A549 (cell line): ENCODE results near the gene USP32. TPM values are rescaled to one million over a fixed set of nuclear protein-coding genes. Genes with fewer than 3 reads are reported as not detected.
A peak's percentile ranks its signal among the peaks of the same experiment; 100 is the strongest.

Source experiments
- ATAC-seq, 2 experiments: fragments of 200-7000 bp in 1 of 2; fragments of >200 bp in 1 of 2; cut with Nextera tagmentation in 1 of 2; cut with Tn5 transposase in 1 of 2; 3 replicates each; pipeline versions ENCODE4 v1.8.0 to v1.9.1; 2018 to 2020; ENCODE audit warnings: mild to moderate bottlenecking in 1 of 2, moderate library complexity in 1 of 2
- CTCF ChIA-PET: fragments of 300-600 bp; sonication (Branson Sonifier 250); formaldehyde crosslinking; extraction: SDS; loops from one replicate; lab custom pipeline; 2021; ENCODE audit warnings: antibody characterized with exemption, inconsistent platforms; lab: Yijun Ruan, JAX
- POLR2A ChIA-PET: fragments of 350-600 bp; formaldehyde crosslinking; extraction: SDS; loops from one replicate; lab custom pipeline; 2021; ENCODE audit warnings: antibody characterized with exemption, inconsistent platforms; lab: Yijun Ruan, JAX
- DNase-seq, 2 experiments: peaks; one replicate each; pipeline versions ENCODE4 v3.0.0 to v3.0.0-alpha.2; 2011 to 2016; ENCODE audit warnings: low read depth in 1 of 2, low spot score in 1 of 2
- FAIRE-seq: peaks from 2 replicates; lab custom pipeline; 2011; peaks lifted over from hg19 to GRCh38; lab: Jason Lieb, UNC
- H3K27ac ChIP-seq, 2 experiments: fragments of >200 bp; sonication (Bioruptor Twin); formaldehyde crosslinking; 3 replicates each; pipeline ENCODE4 v1.5.1; 2016 to 2017
- H3K4me1 ChIP-seq: fragments of >200 bp; sonication (Bioruptor Twin); formaldehyde crosslinking; 3 replicates; pipeline ENCODE4 v1.6.1; 2016
- H3K4me2 ChIP-seq: fragments of >200 bp; sonication (Bioruptor Twin); formaldehyde crosslinking; 3 replicates; pipeline ENCODE4 v1.6.1; 2016
- H3K4me3 ChIP-seq: fragments of >200 bp; sonication (Bioruptor Twin); formaldehyde crosslinking; 3 replicates; pipeline ENCODE4 v1.5.1; 2016
- H3K9me3 ChIP-seq: fragments of >200 bp; sonication (Bioruptor Twin); formaldehyde crosslinking; 3 replicates; pipeline ENCODE4 v1.6.1; 2016
- CBX2 ChIP-seq: fragments of 200-600 bp; sonication (generic); IDR thresholded peaks from 2 replicates; pipeline ENCODE4 v1.6.1; 2016; ENCODE audit warnings: low read depth, mild to moderate bottlenecking, borderline replicate concordance
- CBX8 ChIP-seq: fragments of 200-600 bp; sonication (generic); IDR thresholded peaks from 2 replicates; pipeline ENCODE4 v1.6.1; 2016
- CEBPB ChIP-seq, 2 experiments: fragments of >200 bp in 1 of 2; sonication (Bioruptor Twin) in 1 of 2; formaldehyde crosslinking in 1 of 2; IDR thresholded peaks; 2 replicates each; pipeline ENCODE4 v1.6.1; 2012 to 2016
- CHD4 ChIP-seq: fragments of 200-600 bp; sonication (generic); IDR thresholded peaks from 2 replicates; pipeline ENCODE4 v1.6.1; 2016; ENCODE audit warnings: antibody characterized with exemption, mild to moderate bottlenecking, borderline replicate concordance
- EHF ChIP-seq: fragments of 250-450 bp; sonication (Bioruptor Pico); IDR thresholded peaks from 2 replicates; pipeline ENCODE4 v1.5.0; 2020; ENCODE audit warnings: mild to moderate bottlenecking
- ESRRA ChIP-seq: fragments of 150-350 bp; IDR thresholded peaks from 2 replicates; pipeline ENCODE4 v1.6.1; 2014; ENCODE audit warnings: mild to moderate bottlenecking, low read length, borderline replicate concordance
- HDAC2 ChIP-seq: fragments of 200-600 bp; sonication (generic); IDR thresholded peaks from 2 replicates; pipeline ENCODE4 v1.6.1; 2016
- HOXB13 ChIP-seq: fragments of 250-450 bp; sonication (Bioruptor Pico); IDR thresholded peaks from 2 replicates; pipeline ENCODE4 v1.5.0; 2020; ENCODE audit warnings: low read depth, mild to moderate bottlenecking, moderate library complexity
- KDM5A ChIP-seq: fragments of 200-600 bp; sonication (generic); IDR thresholded peaks from 2 replicates; pipeline ENCODE4 v1.6.1; 2016; ENCODE audit warnings: antibody characterized with exemption, mild to moderate bottlenecking
- MAZ ChIP-seq: fragments of 150-350 bp; IDR thresholded peaks from 2 replicates; pipeline ENCODE4 v1.6.1; 2014; ENCODE audit warnings: antibody characterized with exemption, low read depth, low read length, borderline replicate concordance
- POLR2AphosphoS2 ChIP-seq: conservative IDR thresholded peaks from 2 replicates; pipeline ENCODE4 v1.6.1; 2012; ENCODE audit warnings: low read length, improper control_type of control experiment, inconsistent platforms
- RAD21 ChIP-seq, 2 experiments: fragments of >200 bp in 1 of 2; sonication (Bioruptor Twin) in 1 of 2; formaldehyde crosslinking in 1 of 2; IDR thresholded peaks in 1 of 2; conservative IDR thresholded peaks in 1 of 2; 2 replicates in 1 of 2; 3 replicates in 1 of 2; pipeline ENCODE4 v1.6.1; 2012 to 2018; ENCODE audit warnings: inconsistent platforms in 1 of 2
- RCOR1 ChIP-seq: fragments of 150-350 bp; IDR thresholded peaks from 2 replicates; pipeline ENCODE4 v1.6.1; 2014; ENCODE audit warnings: antibody characterized with exemption, low read length, low read depth
- ZNF302 ChIP-seq: fragments of 250-450 bp; sonication (Bioruptor Pico); IDR thresholded peaks from 2 replicates; pipeline ENCODE4 v1.9.0; 2021; ENCODE audit warnings: inconsistent platforms, mild to moderate bottlenecking, moderate library complexity
- ZSCAN20 ChIP-seq: fragments of 250-450 bp; sonication (Bioruptor Pico); IDR thresholded peaks from 2 replicates; pipeline ENCODE4 v1.8.0; 2022; ENCODE audit warnings: mild to moderate bottlenecking, moderate library complexity
- WGBS: methylation state at CpG from one replicate; pipeline ENCODE4 v1.1.6; 2017; ENCODE audit errors: missing lambda C conversion rate; 5-methylcytosine and 5-hydroxymethylcytosine counted together
- polyA plus RNA-seq, 4 experiments: library from polyadenylated mRNA; depleted of rRNA in 3 of 4; stranded (reverse); fragments of >200 nt; fragmentation: RNase III in 1 of 4; extraction: RNeasy Plus Mini Kit Qiagen cat#74134 plus additional on column Dnase treatment in 1 of 4; gene quantifications; 2 replicates in 3 of 4; 3 replicates in 1 of 4; pipeline ENCODE4 v1.2.3, GENCODE V29; 2011 to 2017
- TF ChIP-seq, protein P1 (sequence below): IDR thresholded peaks from 2 replicates; pipeline ENCODE4 v1.6.1; 2012
- TF ChIP-seq, protein P2 (sequence below): fragments of 250-450 bp; sonication (Bioruptor Pico); IDR thresholded peaks from 2 replicates; pipeline ENCODE4 v1.5.0; 2020; ENCODE audit warnings: low read depth, mild to moderate bottlenecking, moderate library complexity
- TF ChIP-seq, protein P3 (sequence below): IDR thresholded peaks from 2 replicates; pipeline ENCODE4 v1.6.1; 2012
- TF ChIP-seq, protein P4 (sequence below): IDR thresholded peaks from 2 replicates; pipeline ENCODE4 v1.6.1; 2012; ENCODE audit warnings: low read depth, borderline replicate concordance
- TF ChIP-seq, protein P5 (sequence below): fragments of 150-350 bp; IDR thresholded peaks from 2 replicates; pipeline ENCODE4 v1.6.1; 2014; ENCODE audit warnings: low read depth, mild to moderate bottlenecking, low read length
- TF ChIP-seq, protein P6 (sequence below): fragments of 250-450 bp; sonication (Bioruptor Pico); IDR thresholded peaks from 2 replicates; pipeline ENCODE4 v1.5.0; 2021; ENCODE audit warnings: mild to moderate bottlenecking, moderate library complexity, borderline replicate concordance

The USP32 gene
- polyA plus RNA-seq, 2 of the 4 experiments (the other 2 are of a cell fraction): 35.4 to 52.2 TPM

DNA sequence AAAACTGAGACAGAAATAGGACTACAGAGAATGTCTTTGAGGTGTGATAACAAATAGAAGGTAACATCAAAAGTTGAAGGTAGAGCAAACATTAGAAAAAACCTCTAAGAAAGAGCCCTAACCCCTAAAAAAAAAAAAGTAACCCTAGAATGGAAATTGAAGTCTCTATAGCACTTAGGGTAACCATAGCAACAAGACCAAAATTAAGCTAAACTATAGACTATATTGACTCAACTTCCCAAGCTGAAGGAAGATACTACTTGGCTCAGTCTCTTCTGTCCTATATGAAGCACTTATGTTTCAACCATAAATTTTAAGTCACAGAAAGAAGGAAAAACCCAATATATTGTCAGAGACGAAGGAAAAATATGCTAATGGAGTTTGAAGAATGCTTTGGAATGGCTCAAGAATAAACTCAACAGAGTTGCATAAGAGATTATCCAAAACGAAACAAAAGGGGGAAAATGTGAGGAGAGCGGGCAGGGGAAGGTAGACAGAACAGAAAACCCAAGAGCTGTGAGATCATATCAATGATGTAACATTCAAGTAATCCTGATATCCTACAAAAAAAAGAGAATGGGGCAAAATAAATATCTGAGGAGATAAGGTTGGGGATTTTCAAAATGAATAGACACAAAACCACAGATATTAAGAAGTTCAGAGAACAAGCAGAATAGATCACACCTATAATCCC, 88.4 kb downstream of the USP32 start:
- ATAC-seq (no peak), DNase-seq (no peak), FAIRE-seq (peak; percentile 63)
- CTCF ChIA-PET: interaction anchor here (0.8 to 0.9 kb wide), 2 partner anchors 75 to 106 kb away, joined by 3 read pairs; no protein-coding TSS in a partner anchor
- H3K4me1 ChIP-seq: peaks cover 14% of the 10 kb centered on the region; the same call in 2 of the 3 replicates
- WGBS: 84% methylated on average over 3 of the region's 3 CpGs
- H3K9me3 ChIP-seq: no peaks in the 10 kb centered on the region
- H3K4me2 ChIP-seq: no peak overlapping the region
- TF ChIP-seq RAD21 (conservative IDR thresholded peaks at IDR 0.05 in 1 of 2, IDR thresholded peaks at IDR 0.05 in 1 of 2) (no peak), HOXB13 (no peak), ZSCAN20 (CRISPR knock-in tag) (no peak), KDM5A (no peak), MAZ (no peak), ZNF302 (CRISPR knock-in tag) (no peak), CHD4 (no peak), CEBPB (IDR thresholded peaks at IDR 0.05) (no peak), CBX8 (no peak), RCOR1 (no peak)
- TF ChIP-seq, protein P1, sequence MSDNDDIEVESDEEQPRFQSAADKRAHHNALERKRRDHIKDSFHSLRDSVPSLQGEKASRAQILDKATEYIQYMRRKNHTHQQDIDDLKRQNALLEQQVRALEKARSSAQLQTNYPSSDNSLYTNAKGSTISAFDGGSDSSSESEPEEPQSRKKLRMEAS: no peak
- TF ChIP-seq, protein P2, sequence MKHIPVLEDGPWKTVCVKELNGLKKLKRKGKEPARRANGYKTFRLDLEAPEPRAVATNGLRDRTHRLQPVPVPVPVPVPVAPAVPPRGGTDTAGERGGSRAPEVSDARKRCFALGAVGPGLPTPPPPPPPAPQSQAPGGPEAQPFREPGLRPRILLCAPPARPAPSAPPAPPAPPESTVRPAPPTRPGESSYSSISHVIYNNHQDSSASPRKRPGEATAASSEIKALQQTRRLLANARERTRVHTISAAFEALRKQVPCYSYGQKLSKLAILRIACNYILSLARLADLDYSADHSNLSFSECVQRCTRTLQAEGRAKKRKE (CRISPR knock-in tag): no peak
- TF ChIP-seq, protein P3, sequence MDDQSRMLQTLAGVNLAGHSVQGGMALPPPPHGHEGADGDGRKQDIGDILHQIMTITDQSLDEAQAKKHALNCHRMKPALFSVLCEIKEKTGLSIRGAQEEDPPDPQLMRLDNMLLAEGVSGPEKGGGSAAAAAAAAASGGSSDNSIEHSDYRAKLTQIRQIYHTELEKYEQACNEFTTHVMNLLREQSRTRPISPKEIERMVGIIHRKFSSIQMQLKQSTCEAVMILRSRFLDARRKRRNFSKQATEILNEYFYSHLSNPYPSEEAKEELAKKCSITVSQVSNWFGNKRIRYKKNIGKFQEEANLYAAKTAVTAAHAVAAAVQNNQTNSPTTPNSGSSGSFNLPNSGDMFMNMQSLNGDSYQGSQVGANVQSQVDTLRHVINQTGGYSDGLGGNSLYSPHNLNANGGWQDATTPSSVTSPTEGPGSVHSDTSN: no peak
- TF ChIP-seq, protein P4, sequence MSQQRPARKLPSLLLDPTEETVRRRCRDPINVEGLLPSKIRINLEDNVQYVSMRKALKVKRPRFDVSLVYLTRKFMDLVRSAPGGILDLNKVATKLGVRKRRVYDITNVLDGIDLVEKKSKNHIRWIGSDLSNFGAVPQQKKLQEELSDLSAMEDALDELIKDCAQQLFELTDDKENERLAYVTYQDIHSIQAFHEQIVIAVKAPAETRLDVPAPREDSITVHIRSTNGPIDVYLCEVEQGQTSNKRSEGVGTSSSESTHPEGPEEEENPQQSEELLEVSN: no peak
- TF ChIP-seq, protein P5, sequence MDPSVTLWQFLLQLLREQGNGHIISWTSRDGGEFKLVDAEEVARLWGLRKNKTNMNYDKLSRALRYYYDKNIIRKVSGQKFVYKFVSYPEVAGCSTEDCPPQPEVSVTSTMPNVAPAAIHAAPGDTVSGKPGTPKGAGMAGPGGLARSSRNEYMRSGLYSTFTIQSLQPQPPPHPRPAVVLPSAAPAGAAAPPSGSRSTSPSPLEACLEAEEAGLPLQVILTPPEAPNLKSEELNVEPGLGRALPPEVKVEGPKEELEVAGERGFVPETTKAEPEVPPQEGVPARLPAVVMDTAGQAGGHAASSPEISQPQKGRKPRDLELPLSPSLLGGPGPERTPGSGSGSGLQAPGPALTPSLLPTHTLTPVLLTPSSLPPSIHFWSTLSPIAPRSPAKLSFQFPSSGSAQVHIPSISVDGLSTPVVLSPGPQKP: no peak
- no peak overlapping the region for H3K4me3 ChIP-seq
- no peak overlapping the region for H3K27ac ChIP-seq
- POLR2A ChIA-PET: interaction anchor here (0.5 kb wide), 1 partner anchor 80 kb away, joined by 9 read pairs; no protein-coding TSS in a partner anchor

DNA sequence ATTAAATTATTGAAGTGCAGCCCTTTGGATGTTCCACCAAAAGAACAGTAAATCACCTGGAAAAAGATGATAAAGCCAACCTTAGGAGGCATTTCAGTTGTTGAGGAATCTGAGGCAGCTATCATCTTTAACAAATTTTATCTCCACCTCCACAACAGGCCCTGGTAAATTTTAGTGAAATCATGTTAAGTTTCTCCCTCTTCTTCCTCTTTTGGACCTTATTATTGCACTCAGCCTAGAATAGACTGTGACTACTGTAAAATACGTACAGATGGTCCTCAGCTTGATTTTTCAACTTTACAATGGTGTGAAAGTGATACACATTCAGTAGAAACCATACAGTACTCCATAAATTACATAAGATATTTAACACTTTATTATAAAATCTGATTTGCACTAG, 90.3 kb downstream of the USP32 start:
- Histone ChIP-seq H3K27ac (no peak overlapping the region), H3K4me3 (no peak overlapping the region), H3K4me2 (no peak overlapping the region), H3K4me1 (peaks cover 14% of the 10 kb centered on the region; the same call in 2 of the 3 replicates), H3K9me3 (no peaks in the 10 kb centered on the region)
- DNase-seq (no peak), FAIRE-seq (no peak), ATAC-seq (no peak)
- CTCF ChIA-PET: no interaction called here
- TF ChIP-seq POLR2AphosphoS2: no peak
- no peak for TF ChIP-seq ESRRA
- TF ChIP-seq CBX2: no peak
- no peak for TF ChIP-seq HDAC2
- no peak for TF ChIP-seq EHF (CRISPR knock-in tag)
- TF ChIP-seq, protein P4: no peak
- TF ChIP-seq, protein P6, sequence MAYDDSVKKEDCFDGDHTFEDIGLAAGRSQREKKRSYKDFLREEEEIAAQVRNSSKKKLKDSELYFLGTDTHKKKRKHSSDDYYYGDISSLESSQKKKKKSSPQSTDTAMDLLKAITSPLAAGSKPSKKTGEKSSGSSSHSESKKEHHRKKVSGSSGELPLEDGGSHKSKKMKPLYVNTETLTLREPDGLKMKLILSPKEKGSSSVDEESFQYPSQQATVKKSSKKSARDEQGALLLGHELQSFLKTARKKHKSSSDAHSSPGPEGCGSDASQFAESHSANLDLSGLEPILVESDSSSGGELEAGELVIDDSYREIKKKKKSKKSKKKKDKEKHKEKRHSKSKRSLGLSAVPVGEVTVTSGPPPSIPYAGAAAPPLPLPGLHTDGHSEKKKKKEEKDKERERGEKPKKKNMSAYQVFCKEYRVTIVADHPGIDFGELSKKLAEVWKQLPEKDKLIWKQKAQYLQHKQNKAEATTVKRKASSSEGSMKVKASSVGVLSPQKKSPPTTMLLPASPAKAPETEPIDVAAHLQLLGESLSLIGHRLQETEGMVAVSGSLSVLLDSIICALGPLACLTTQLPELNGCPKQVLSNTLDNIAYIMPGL (CRISPR knock-in tag): no peak
- POLR2A ChIA-PET: no interaction called here
- 85% methylated on average over 1 of the region's 1 CpG for WGBS
